Ovary (tissue), 9 donors: ENCODE results near the gene DEFB132. TPM values are rescaled to one million over a fixed set of nuclear protein-coding genes. Genes with fewer than 3 reads are reported as not detected.

Experiments
- DNase-seq, 5 donors: peaks; one replicate each; pipeline ENCODE4 v3.0.0-alpha.2; 2019 to 2020
- H3K27ac ChIP-seq, 2 donors: fragments of 200-600 bp; one replicate each; pipeline versions ENCODE4 v1.5.1 to v1.8.0; 2019 to 2022
- H3K27me3 ChIP-seq: fragments of 200-600 bp; one replicate; pipeline ENCODE4 v1.8.0; 2022
- H3K36me3 ChIP-seq: fragments of 200-600 bp; sonication (generic); one replicate; pipeline ENCODE4 v1.5.1; 2019
- H3K4me1 ChIP-seq: one replicate; pipeline ENCODE4 v1.8.1; 2013; ENCODE audit warnings: mild to moderate bottlenecking, moderate library complexity; ENCODE audit not compliant: insufficient read depth
- H3K4me3 ChIP-seq: fragments of 200-600 bp; sonication (generic); one replicate; pipeline ENCODE4 v1.5.1; 2017
- H3K9me3 ChIP-seq, 2 donors: fragments of 200-600 bp in 1 of 2; sonication (generic) in 1 of 2; one replicate each; pipeline versions ENCODE4 v1.5.1 to v1.8.1; 2013 to 2019; ENCODE audit warnings: mild to moderate bottlenecking in 1 of 2, moderate library complexity in 1 of 2
- CTCF ChIP-seq, 3 donors: fragments of 450-650 bp in 2 of 3; fragments of 200-600 bp in 1 of 3; IDR thresholded peaks; one replicate each; pipeline versions ENCODE4 v1.5.1 to v1.8.0; 2016 to 2022; ENCODE audit warnings: antibody characterized with exemption in 3 of 3, mild to moderate bottlenecking in 1 of 3
- EP300 ChIP-seq: sonication (generic); formaldehyde crosslinking; IDR thresholded peaks from one replicate; pipeline ENCODE4 v1.6.1; 2017; ENCODE audit warnings: antibody characterized with exemption
- POLR2A ChIP-seq: fragments of 450-650 bp; IDR thresholded peaks from one replicate; pipeline ENCODE4 v1.6.1; 2017; ENCODE audit warnings: antibody characterized with exemption, mild to moderate bottlenecking, moderate library complexity
- WGBS, 3 donors: extraction: QIAGEN DNeasy Blood & Tissue Kit in 1 of 3; methylation state at CpG; one replicate each; pipeline versions ENCODE4 v1.1.5 to v1.1.7; 2013 to 2017; 5-methylcytosine and 5-hydroxymethylcytosine counted together
- intact Hi-C, 4 donors: fragments of 100-400 bp; cut with DNase I; formaldehyde crosslinking; loops; one replicate each; pipeline versions ENCODE4 v1.11.0 to v1.15.1; 2022 to 2023
- polyA plus RNA-seq, 2 donors: library from polyadenylated mRNA; stranded (reverse); fragments of 200-250 nt in 1 of 2; fragments of 350-450 nt in 1 of 2; fragmentation: Illumina TruSeq in 1 of 2; extraction: RNeasy Lipid Tissue Mini Kit (QIAGEN cat#74804) in 1 of 2; gene quantifications; one replicate each; pipeline ENCODE4 v1.2.3, GENCODE V29; 2013 to 2014
- total RNA-seq, 7 donors: library from RNA; depleted of rRNA in 2 of 7; stranded (reverse); fragments of >200 nt in 2 of 7; fragmentation: NEBNext Ultra II Directional in 3 of 7; extraction: Animal tissue kit (Norgen Biotek cat#: 25700) in 3 of 7; gene quantifications; one replicate each; pipeline versions ENCODE4 v1.1.0 to v1.2.4, GENCODE V29; 2016 to 2023
- donor health status: DM: no; HTN: no; CAD: no; lungs with moderate emphysema.
- donor health status: DM: no; HTN: no; CAD: no.
- donor health status: Bipolar disorder and iron deficiency.
- donor health status: DM: yes; HTN: yes; CAD: no.
- donor health status: DM: no; HTN: no; CAD: no.
- donor health status: DM: yes; HTN: yes; CAD: no.

The DEFB132 gene
- total and polyA plus RNA-seq, 9 donors = not detected

DNA sequence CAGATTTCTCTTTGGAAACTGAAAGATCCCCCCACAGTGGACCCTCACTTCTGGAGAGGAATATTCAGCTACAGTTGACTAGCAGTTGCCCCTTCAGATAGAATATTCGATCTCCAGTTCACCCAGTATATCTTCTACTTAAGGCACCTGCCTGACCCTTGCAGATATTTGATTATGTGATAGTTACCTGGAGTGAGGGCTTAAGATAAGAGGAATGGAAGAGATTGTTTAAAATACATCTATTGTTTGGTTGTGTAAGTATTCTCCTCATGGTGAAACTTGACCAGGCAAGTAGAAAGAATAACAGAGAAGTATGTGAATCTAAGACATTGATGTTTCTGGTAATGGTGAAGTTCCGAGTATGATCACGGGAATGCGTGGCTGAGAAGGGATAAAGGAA is 38.3 kb downstream of the DEFB132 start:
- no peak overlapping the region for H3K27ac ChIP-seq
- TF ChIP-seq POLR2A = no peak
- no peak for TF ChIP-seq EP300
- TF ChIP-seq CTCF (IDR thresholded peaks at IDR 0.05) = no peak
- H3K36me3 ChIP-seq = no peaks in the 10 kb centered on the region
- H3K9me3 ChIP-seq = no peaks in the 10 kb centered on the region
- H3K27me3 ChIP-seq = no peaks in the 10 kb centered on the region
- no peak for DNase-seq
- 91 to 95% (median 92%) methylated on average over 4 of the region's 4 CpGs for WGBS, 3 donors
- H3K4me1 ChIP-seq = peaks cover 9% of the 10 kb centered on the region
- H3K4me3 ChIP-seq = no peak overlapping the region
- intact Hi-C loops = no loop called here

- Histone ChIP-seq H3K27me3 (no peaks in the 10 kb centered on the region), H3K36me3 (no peaks in the 10 kb centered on the region), H3K4me1 (peaks cover 15% of the 10 kb centered on the region), H3K27ac (peak within 1 kb of the TSS; percentile 97 to 98), H3K9me3 (no peaks in the 10 kb centered on the region), H3K4me3 (peak within 1 kb of the TSS; percentile 70)
- intact Hi-C loops = loop anchor here in 1 of 4 donors (1.0 kb wide), 1 partner anchor 28 kb away; the partner anchor contains the start of gene SOX12
- peak; percentile 37 for TF ChIP-seq EP300
- TF ChIP-seq POLR2A = peak; percentile 43
- peak in 1 of 3 donors; percentile 19 for TF ChIP-seq CTCF (IDR thresholded peaks at IDR 0.05)
- WGBS, 3 donors = 0 to 1% (median 0%) methylated on average over 94 to 99 of the region's 99 CpGs
- peak; percentile 92 to 96 (median 93) for DNase-seq
Measured at GRCh38 chr20:297098-297924, 39.8 kb downstream of the DEFB132 start, which contains the start of gene ZCCHC3. Gene ZCCHC3, plus strand, starts transcription at chr20:297570. Its CDS starts 17 bp downstream, at chr20:297587.

- Histone ChIP-seq H3K4me3 (peak overlapping the region; percentile 70), H3K36me3 (no peaks in the 10 kb centered on the region), H3K27me3 (no peaks in the 10 kb centered on the region), H3K4me1 (peaks cover 15% of the 10 kb centered on the region), H3K27ac (peak overlapping the region; percentile 97 to 98), H3K9me3 (no peaks in the 10 kb centered on the region)
- TF ChIP-seq EP300 (no peak), POLR2A (peak; percentile 18), CTCF (IDR thresholded peaks at IDR 0.05) (no peak)
- WGBS, 3 donors = 0% methylated on average over 67 to 75 of the region's 75 CpGs
- DNase-seq = peak; percentile 51 to 71 (median 62)
- intact Hi-C loops = loop anchor here in 1 of 4 donors (1.0 kb wide), 1 partner anchor 27 kb away; the partner anchor contains the start of gene SOX12
Measured at GRCh38 chr20:297925-298775, 40.6 kb downstream of the DEFB132 start.

GRCh38 chr20:298776-299391 is 41.4 kb downstream of the DEFB132 start:
- intact Hi-C loops = no loop called here
- 2 to 3% (median 2%) methylated on average over 15 of the region's 15 CpGs for WGBS, 3 donors
- peaks cover 15% of the 10 kb centered on the region for H3K4me1 ChIP-seq
- peak overlapping the region; percentile 97 to 98 for H3K27ac ChIP-seq
- H3K36me3 ChIP-seq = no peaks in the 10 kb centered on the region
- peak overlapping the region; percentile 70 for H3K4me3 ChIP-seq
- no peak for DNase-seq
- no peaks in the 10 kb centered on the region for H3K9me3 ChIP-seq
- no peaks in the 10 kb centered on the region for H3K27me3 ChIP-seq
- TF ChIP-seq EP300 (no peak), CTCF (IDR thresholded peaks at IDR 0.05) (no peak), POLR2A (no peak)
